ENCODE results near the gene FBLN2. TPM values are rescaled to one million over a fixed set of nuclear protein-coding genes. Genes with fewer than 3 reads are reported as not detected.

Gene FBLN2
- total RNA-seq, 1 experiment from 2014 or later = 0.39 TPM

- H3K4me1 ChIP-seq (ENCODE audit: control insufficient read depth in 1 of 2, insufficient read depth in 2 of 2, low read length in 2 of 2) = peaks cover 0 to 17% of the 10 kb centered on the region in 2 experiments; a peak in 2 of 4 replicates
- H3K79me2 ChIP-seq (ENCODE audit: insufficient read depth, low read length) = no peaks in the 10 kb centered on the region
- POLR2A ChIA-PET = no interaction called here
- H3K4me2 ChIP-seq (ENCODE audit: low read length) = no peak overlapping the region
- RAD21 ChIA-PET (ENCODE audit: low non-redundant PET in 1 of 2, low total read pairs in 2 of 2, uncharacterized antibody in 2 of 2, unreplicated experiment in 2 of 2) = no interaction called here
- no peak overlapping the region for H3K27ac ChIP-seq (ENCODE audit: low read depth, low read length)
- H3K9me2 ChIP-seq (ENCODE audit: insufficient read depth) = no peaks in the 10 kb centered on the region
- no TSS peak for BruUV-seq (replicated peaks)
- no peaks in the 10 kb centered on the region for H3K9me3 ChIP-seq (ENCODE audit: control insufficient read depth in 1 of 2, insufficient read depth in 1 of 2, low read depth in 1 of 2, low read length in 2 of 2)
- H3K4me3 ChIP-seq (replicated peaks in 1 of 2; ENCODE audit: low read depth in 1 of 2, low read length in 2 of 2) = no peak overlapping the region
- no peaks in the 10 kb centered on the region for H3K36me3 ChIP-seq (ENCODE audit: control insufficient read depth in 1 of 2, insufficient read depth in 2 of 2, low read length in 2 of 2)
- no peaks in the 10 kb centered on the region for H3K27me3 ChIP-seq (ENCODE audit: insufficient read depth, low read length)
- TF ChIP-seq CTCF (IDR thresholded peaks at IDR 0.05 in 2 of 3, conservative IDR thresholded peaks at IDR 0.05 in 1 of 3; ENCODE audit: borderline replicate concordance in 1 of 3, insufficient read depth in 1 of 3, low read depth in 2 of 3, low read length in 2 of 3) (no peak), RAD21 (IDR thresholded peaks at IDR 0.05; ENCODE audit: low read depth) (no peak), POLR2AphosphoS5 (IDR thresholded peaks at IDR 0.05; ENCODE audit: low read depth, low read length) (no peak)
- DNase-seq (ENCODE audit: low read depth, low spot score) (no peak), ATAC-seq (no peak)
- no peaks in the 10 kb centered on the region for H4K20me1 ChIP-seq (ENCODE audit: insufficient read depth)
- H3K9ac ChIP-seq (ENCODE audit: low read length) = no peak overlapping the region
- CTCF ChIA-PET = interaction anchor here (1.5 kb wide), 1 partner anchor 11 kb away, joined by 3 read pairs; no protein-coding TSS in a partner anchor
- H2AFZ ChIP-seq (ENCODE audit: low read depth, low read length, poor library complexity, severe bottlenecking) = no peak overlapping the region
- intact Hi-C loops (cut with micrococcal nuclease) = no loop called here
Observed at GRCh38 chr3:13598926-13599886, 50.3 kb downstream of the FBLN2 start.

- no peak overlapping the region for H3K27ac ChIP-seq (ENCODE audit: low read depth, low read length)
- H4K20me1 ChIP-seq (ENCODE audit: insufficient read depth) = no peaks in the 10 kb centered on the region
- H3K79me2 ChIP-seq (ENCODE audit: insufficient read depth, low read length) = no peaks in the 10 kb centered on the region
- DNase-seq (ENCODE audit: low read depth, low spot score) (no peak), ATAC-seq (no peak)
- no TSS peak for BruUV-seq (replicated peaks)
- H3K4me3 ChIP-seq (replicated peaks in 1 of 2; ENCODE audit: low read depth in 1 of 2, low read length in 2 of 2) = no peak overlapping the region
- no peak overlapping the region for H3K4me2 ChIP-seq (ENCODE audit: low read length)
- no peaks in the 10 kb centered on the region for H3K36me3 ChIP-seq (ENCODE audit: control insufficient read depth in 1 of 2, insufficient read depth in 2 of 2, low read length in 2 of 2)
- H3K9me2 ChIP-seq (ENCODE audit: insufficient read depth) = no peaks in the 10 kb centered on the region
- no peak overlapping the region for H2AFZ ChIP-seq (ENCODE audit: low read depth, low read length, poor library complexity, severe bottlenecking)
- intact Hi-C loops (cut with micrococcal nuclease) = no loop called here
- RAD21 ChIA-PET (ENCODE audit: low non-redundant PET in 1 of 2, low total read pairs in 2 of 2, uncharacterized antibody in 2 of 2, unreplicated experiment in 2 of 2) = no interaction called here
- no peak overlapping the region for H3K9ac ChIP-seq (ENCODE audit: low read length)
- TF ChIP-seq RAD21 (IDR thresholded peaks at IDR 0.05; ENCODE audit: low read depth) (no peak), POLR2A (IDR thresholded peaks at IDR 0.05; ENCODE audit: borderline replicate concordance, extremely low read depth, insufficient read depth, insufficient read length) (no peak), ZNF274 (IDR thresholded peaks at IDR 0.05; ENCODE audit: low read depth, low read length) (no peak), EGR1 (IDR thresholded peaks at IDR 0.05; ENCODE audit: low read depth) (no peak), SRF (IDR thresholded peaks at IDR 0.05; ENCODE audit: low read depth) (no peak), REST (IDR thresholded peaks at IDR 0.05; ENCODE audit: low read depth) (no peak), TCF7L2 (IDR thresholded peaks at IDR 0.05; ENCODE audit: borderline replicate concordance, extremely low read depth, insufficient read depth, insufficient read length) (no peak), ZFX (IDR thresholded peaks at IDR 0.05) (no peak)
- POLR2A ChIA-PET = no interaction called here
- no peaks in the 10 kb centered on the region for H3K27me3 ChIP-seq (ENCODE audit: insufficient read depth, low read length)
- H3K4me1 ChIP-seq (ENCODE audit: control insufficient read depth in 1 of 2, insufficient read depth in 2 of 2, low read length in 2 of 2) = peaks cover 0 to 17% of the 10 kb centered on the region in 2 experiments; a peak in 2 of 4 replicates
- no peaks in the 10 kb centered on the region for H3K9me3 ChIP-seq (ENCODE audit: control insufficient read depth in 1 of 2, insufficient read depth in 1 of 2, low read depth in 1 of 2, low read length in 2 of 2)
- CTCF ChIA-PET = interaction anchor here (1.5 kb wide), 1 partner anchor 12 kb away, joined by 3 read pairs; no protein-coding TSS in a partner anchor
Observed at GRCh38 chr3:13599887-13600450, 51.0 kb downstream of the FBLN2 start.

Measured in HCT116 (cell line).